HPDE6-E6E7 (cell line): Measurements from ENCODE around the gene GH2.
"Not testable (repeated sequence)": the region's sequence is repeated elsewhere in the genome, so short reads cannot be mapped to it uniquely, and the experiment has no call there.

Experiments
- DNase-seq: peaks from one replicate; pipeline ENCODE4 v3.0.0; 2011; ENCODE audit warnings: missing footprints; ENCODE audit errors: extremely low spot score

The GH2 gene

GRCh38 chr17:63911041-63911635 is 29.4 kb upstream of the GH2 start, which contains the start of gene CSHL1:
Gene CSHL1, minus strand, starts transcription at chr17:63911258. Its CDS starts 62 bp downstream, at chr17:63911196.
- DNase-seq = no peak

GRCh38 chr17:63910096-63910495 is 28.4 kb upstream of the GH2 start:
- DNase-seq = no peak

- DNase-seq = not testable (repeated sequence)
Observed at GRCh38 chr17:63909586-63909985, 27.8 kb upstream of the GH2 start.

GRCh38 chr17:63907161-63907778 is 25.5 kb upstream of the GH2 start:
- DNase-seq = not testable (repeated sequence)

GRCh38 chr17:63904796-63905195 is 23.1 kb upstream of the GH2 start:
- DNase-seq = not testable (repeated sequence)

- not testable (repeated sequence) for DNase-seq
Observed at GRCh38 chr17:63903787-63904201, 22.1 kb upstream of the GH2 start.

- not testable (repeated sequence) for DNase-seq
Observed at GRCh38 chr17:63901971-63902370, 20.2 kb upstream of the GH2 start.

GRCh38 chr17:63898899-63899798 is 17.4 kb upstream of the GH2 start:
- peak; percentile 47 for DNase-seq

- DNase-seq = not testable (repeated sequence)
Observed at GRCh38 chr17:63896524-63897354, 15.0 kb upstream of the GH2 start, which contains the start of gene CSH1. Gene CSH1, minus strand, starts transcription at chr17:63896574. Its CDS starts 63 bp downstream, at chr17:63896511.

GRCh38 chr17:63894821-63895220 is 13.1 kb upstream of the GH2 start:
- not testable (repeated sequence) for DNase-seq

GRCh38 chr17:63894021-63894420 is 12.3 kb upstream of the GH2 start:
- not testable (repeated sequence) for DNase-seq

- DNase-seq = not testable (repeated sequence)
Observed at GRCh38 chr17:63892316-63893037, 10.7 kb upstream of the GH2 start.

GRCh38 chr17:63889026-63889848 is 7.5 kb upstream of the GH2 start:
- DNase-seq = not testable (repeated sequence)

- not testable (repeated sequence) for DNase-seq
Observed at GRCh38 chr17:63885119-63885518, 3.4 kb upstream of the GH2 start.

GRCh38 chr17:63882626-63883126 is 932 bp upstream of the GH2 start:
- not testable (repeated sequence) for DNase-seq

GRCh38 chr17:63881337-63881736 is 407 bp downstream of the GH2 start:
- DNase-seq = not testable (repeated sequence)

GRCh38 chr17:63880706-63881105 is 1.0 kb downstream of the GH2 start:
- DNase-seq = no peak

- DNase-seq = not testable (repeated sequence)
Observed at GRCh38 chr17:63878413-63878812, 3.3 kb downstream of the GH2 start.

GRCh38 chr17:63874693-63875092 is 7.1 kb downstream of the GH2 start:
- DNase-seq = not testable (repeated sequence)
